Lower leg skin (tissue), 4 donors: ENCODE data around the gene ENOX1. TPM values are rescaled to one million over a fixed set of nuclear protein-coding genes. Genes with fewer than 3 reads are reported as not detected.

Source experiments
- DNase-seq, 2 donors: peaks; one replicate each; pipeline ENCODE4 v3.0.0-alpha.2; 2019; ENCODE audit warnings: low spot score in 2 of 2
- H3K4me3 ChIP-seq: fragments of 200-600 bp; sonication (generic); 2 replicates; pipeline ENCODE4 v1.5.1; 2017; ENCODE audit warnings: mild to moderate bottlenecking, low read depth; ENCODE audit not compliant: poor library complexity, severe bottlenecking
- POLR2A ChIP-seq, 2 donors: fragments of 450-650 bp; IDR thresholded peaks; one replicate each; pipeline ENCODE4 v1.6.1; 2016 to 2017; ENCODE audit warnings: antibody characterized with exemption in 2 of 2, mild to moderate bottlenecking in 1 of 2, moderate library complexity in 1 of 2
- WGBS, 2 donors: methylation state at CpG; one replicate each; pipeline ENCODE4 v1.1.5; 2018; 5-methylcytosine and 5-hydroxymethylcytosine counted together
- intact Hi-C: fragments of 100-400 bp; cut with DNase I; formaldehyde crosslinking; loops from one replicate; pipeline ENCODE4 v1.15.0; 2023; ENCODE audit warnings: low total_unique reads
- total RNA-seq, 4 donors: library from RNA; depleted of rRNA; stranded (reverse); fragments of >200 nt; gene quantifications; one replicate each; pipeline ENCODE4 v1.1.0, GENCODE V29; 2016
- TF ChIP-seq, protein P1 (sequence below), 3 donors: fragments of 450-650 bp; IDR thresholded peaks; one replicate each; pipeline ENCODE4 v1.5.1; 2016; ENCODE audit warnings: antibody characterized with exemption in 3 of 3, mild to moderate bottlenecking in 3 of 3, moderate library complexity in 2 of 3

The ENOX1 gene
- total RNA-seq, 4 donors from 2014 or later: 0.11 to 0.52 (median 0.30) TPM

DNA sequence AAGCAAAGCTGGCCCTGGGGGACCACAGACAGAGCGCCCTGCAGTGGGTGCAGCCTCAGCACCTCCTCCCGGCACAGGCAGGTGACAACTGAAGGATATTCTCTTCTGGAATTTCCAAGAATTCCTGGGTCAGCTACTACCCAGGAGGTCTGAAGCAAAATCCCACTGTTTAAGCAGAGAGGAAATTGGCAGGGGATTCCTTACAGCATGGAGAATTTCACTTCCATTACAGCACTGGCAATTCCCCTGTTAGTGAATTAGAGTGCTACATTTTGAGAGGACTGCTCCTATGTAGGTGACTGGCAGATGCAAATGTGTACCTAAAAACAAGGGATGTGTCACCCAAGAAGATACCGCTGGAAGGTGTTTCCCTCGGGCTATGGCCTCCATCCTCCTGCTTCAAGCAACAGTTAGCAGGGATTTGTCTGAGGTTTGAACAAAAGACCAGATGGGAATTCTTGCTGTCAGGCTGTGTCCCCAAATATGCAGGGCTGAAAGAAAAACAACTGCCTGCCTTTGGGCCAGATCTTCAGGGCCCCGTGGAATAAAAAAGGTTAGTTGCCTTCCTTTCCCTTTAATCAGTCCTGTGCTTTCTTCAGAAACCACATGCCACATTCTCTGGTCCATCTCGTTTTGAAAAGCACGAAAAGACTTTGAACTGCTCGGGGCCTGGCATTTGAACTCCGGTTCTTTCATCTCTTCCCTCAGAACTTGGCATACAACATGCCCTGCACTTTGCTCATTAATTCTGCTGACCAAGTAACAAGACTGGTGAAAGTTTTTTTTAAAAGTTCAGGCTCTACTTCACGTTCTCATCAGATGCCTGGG, 466.9 kb downstream of the ENOX1 start:
- TF ChIP-seq, protein P1, sequence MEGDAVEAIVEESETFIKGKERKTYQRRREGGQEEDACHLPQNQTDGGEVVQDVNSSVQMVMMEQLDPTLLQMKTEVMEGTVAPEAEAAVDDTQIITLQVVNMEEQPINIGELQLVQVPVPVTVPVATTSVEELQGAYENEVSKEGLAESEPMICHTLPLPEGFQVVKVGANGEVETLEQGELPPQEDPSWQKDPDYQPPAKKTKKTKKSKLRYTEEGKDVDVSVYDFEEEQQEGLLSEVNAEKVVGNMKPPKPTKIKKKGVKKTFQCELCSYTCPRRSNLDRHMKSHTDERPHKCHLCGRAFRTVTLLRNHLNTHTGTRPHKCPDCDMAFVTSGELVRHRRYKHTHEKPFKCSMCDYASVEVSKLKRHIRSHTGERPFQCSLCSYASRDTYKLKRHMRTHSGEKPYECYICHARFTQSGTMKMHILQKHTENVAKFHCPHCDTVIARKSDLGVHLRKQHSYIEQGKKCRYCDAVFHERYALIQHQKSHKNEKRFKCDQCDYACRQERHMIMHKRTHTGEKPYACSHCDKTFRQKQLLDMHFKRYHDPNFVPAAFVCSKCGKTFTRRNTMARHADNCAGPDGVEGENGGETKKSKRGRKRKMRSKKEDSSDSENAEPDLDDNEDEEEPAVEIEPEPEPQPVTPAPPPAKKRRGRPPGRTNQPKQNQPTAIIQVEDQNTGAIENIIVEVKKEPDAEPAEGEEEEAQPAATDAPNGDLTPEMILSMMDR (IDR thresholded peaks at IDR 0.05): no peak
- no peak for TF ChIP-seq POLR2A (IDR thresholded peaks at IDR 0.05)
- no peak overlapping the region for H3K4me3 ChIP-seq
- WGBS, 2 donors: 78 to 81% methylated on average over 10 of the region's 10 CpGs
- DNase-seq: no peak
- intact Hi-C loops: no loop called here

DNA sequence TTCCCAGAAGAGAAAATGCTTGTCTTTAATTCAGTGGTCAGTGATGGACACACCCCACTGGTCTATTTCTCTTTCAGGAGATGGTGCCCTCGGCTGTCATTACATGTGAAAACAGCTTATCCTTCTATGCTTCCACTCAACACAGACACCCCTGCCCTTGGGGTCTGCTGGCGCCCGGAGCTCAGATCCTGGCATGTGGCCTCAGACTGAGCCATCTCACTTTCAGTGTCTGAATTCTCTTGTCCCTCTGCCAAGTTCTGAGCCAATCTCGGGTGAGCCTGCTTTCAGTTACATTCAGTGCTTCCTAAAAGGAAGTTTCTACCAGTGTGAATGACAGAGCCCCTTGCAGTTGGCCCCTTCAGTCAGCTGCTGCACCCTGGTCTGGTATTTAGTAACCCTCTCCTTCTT, 469.8 kb downstream of the ENOX1 start:
- WGBS, 2 donors: 4 to 5% methylated on average over 4 of the region's 4 CpGs
- H3K4me3 ChIP-seq: no peak overlapping the region
- no peak for DNase-seq
- no peak for TF ChIP-seq POLR2A (IDR thresholded peaks at IDR 0.05)
- TF ChIP-seq, protein P1 (IDR thresholded peaks at IDR 0.05): no peak
- intact Hi-C loops: no loop called here

DNA sequence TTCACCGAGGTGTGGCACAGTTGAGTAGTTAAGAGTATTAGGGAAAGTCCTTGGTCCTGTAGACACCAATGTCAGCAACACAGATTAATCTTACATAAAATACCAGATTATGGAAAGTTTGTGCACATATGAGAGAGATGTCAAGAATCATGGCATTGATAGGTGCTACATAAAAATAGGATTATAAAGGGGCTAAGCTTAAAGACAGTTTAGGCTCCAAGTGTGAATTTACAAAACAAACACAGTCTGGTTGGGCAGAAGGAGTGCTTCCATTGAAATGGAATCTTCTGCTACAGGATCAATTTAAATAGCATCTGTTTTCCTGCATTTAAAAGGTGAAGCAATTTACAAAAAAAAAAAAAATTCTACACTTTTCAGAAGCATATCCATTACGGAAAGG, 470.5 kb downstream of the ENOX1 start:
- H3K4me3 ChIP-seq: no peak overlapping the region
- intact Hi-C loops: no loop called here
- 79 to 83% methylated on average over 2 of the region's 2 CpGs for WGBS, 2 donors
- DNase-seq: no peak
- TF ChIP-seq, protein P1 (IDR thresholded peaks at IDR 0.05): no peak
- TF ChIP-seq POLR2A (IDR thresholded peaks at IDR 0.05): no peak

DNA sequence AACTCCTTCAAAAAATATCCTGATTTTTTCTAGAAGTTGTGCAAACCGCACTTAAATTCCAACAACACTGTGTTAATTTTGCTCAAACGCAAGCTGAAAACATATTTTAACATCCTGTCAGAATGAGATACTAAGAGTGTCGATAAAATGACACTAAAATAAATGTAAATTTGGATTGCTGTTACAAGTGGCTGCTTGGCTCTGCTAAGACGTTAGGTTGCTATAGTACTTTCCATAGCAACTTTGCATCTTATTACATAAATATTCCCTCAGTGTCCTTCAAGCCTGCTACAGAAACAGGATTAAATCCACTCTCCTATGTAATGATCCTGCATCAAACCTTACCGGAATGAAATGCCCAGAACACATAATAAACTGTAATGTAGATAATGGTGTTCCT, 471.2 kb downstream of the ENOX1 start:
- WGBS, 2 donors: 90 to 93% methylated on average over 5 of the region's 5 CpGs
- intact Hi-C loops: no loop called here
- no peak overlapping the region for H3K4me3 ChIP-seq
- DNase-seq: no peak
- no peak for TF ChIP-seq POLR2A (IDR thresholded peaks at IDR 0.05)
- TF ChIP-seq, protein P1 (IDR thresholded peaks at IDR 0.05): no peak

DNA sequence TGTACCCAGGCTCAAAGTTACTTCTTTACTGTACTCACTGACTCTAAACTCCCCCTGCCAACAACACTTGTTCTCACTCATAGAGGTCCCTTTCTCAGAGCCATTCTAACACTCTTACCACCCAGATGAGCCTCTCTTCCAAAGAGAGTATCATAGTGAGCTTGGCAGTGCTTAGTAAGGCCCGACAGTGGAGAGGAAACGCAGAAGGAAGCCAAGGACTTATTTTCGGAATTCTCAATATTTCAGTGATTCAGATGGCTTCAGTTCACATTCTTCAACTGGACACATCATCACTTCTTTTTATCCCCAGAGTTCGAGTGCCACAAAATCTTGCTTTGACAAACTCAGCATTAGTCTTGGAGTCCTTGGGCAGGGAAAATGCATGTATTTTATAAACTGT, 477.5 kb downstream of the ENOX1 start:
- TF ChIP-seq, protein P1 (IDR thresholded peaks at IDR 0.05): no peak
- TF ChIP-seq POLR2A (IDR thresholded peaks at IDR 0.05): no peak
- 52 to 56% methylated on average over 4 of the region's 4 CpGs for WGBS, 2 donors
- no peak for DNase-seq
- H3K4me3 ChIP-seq: no peak overlapping the region
- intact Hi-C loops: no loop called here
